ENCODE measurements around the gene FURIN. TPM values are rescaled to one million over a fixed set of nuclear protein-coding genes. Genes with fewer than 3 reads are reported as not detected.

FURIN gene
- total and polyA plus RNA-seq, 2 of the 8 experiments (the other 6 are each of a cell fraction or from before 2014, with no cell fraction given): 15.8 to 32.1 TPM

- Histone ChIP-seq H3K14ac (ENCODE audit: insufficient read length) (no peak overlapping the region), H4K5ac (ENCODE audit: insufficient read length, low read depth, low read length) (no peak overlapping the region), H3K36me3 (ENCODE audit: control insufficient read depth in 2 of 4, insufficient read depth in 4 of 4, low read length in 3 of 4) (no peaks in the 10 kb centered on the region; a peak in 4 of 8 replicates), H3K18ac (ENCODE audit: extremely low read depth, low read length) (no peak overlapping the region), H3K79me2 (ENCODE audit: control insufficient read depth in 1 of 2, insufficient read depth in 2 of 2, low read length in 2 of 2) (no peaks in the 10 kb centered on the region), H2BK12ac (ENCODE audit: low read depth, low read length) (no peak overlapping the region), H3K23me2 (ENCODE audit: low read depth, low read length) (no peaks in the 10 kb centered on the region), H3K56ac (replicated peaks; ENCODE audit: insufficient read length, low read depth, low read length) (no peak overlapping the region), H2BK15ac (ENCODE audit: low read length) (no peak overlapping the region), H2BK5ac (ENCODE audit: low read depth, low read length) (peak overlapping the region; percentile 13; the same call in 1 of the 2 replicates), H4K8ac (ENCODE audit: extremely low read depth, insufficient read depth, low read length) (no peak overlapping the region; the same call in 1 of the 2 replicates), H3K4ac (replicated peaks; ENCODE audit: insufficient read length, low read depth, low read length) (no peak overlapping the region), H3K4me2 (ENCODE audit: insufficient read depth in 1 of 2, low read depth in 2 of 2, low read length in 2 of 2) (no peak overlapping the region), H2BK120ac (replicated peaks; ENCODE audit: low read depth, low read length) (no peak overlapping the region), H3K79me1 (ENCODE audit: low read depth, low read length) (no peaks in the 10 kb centered on the region), H3K23ac (ENCODE audit: insufficient read length) (no peak overlapping the region), H3K27me3 (replicated peaks in 1 of 4; ENCODE audit: control insufficient read depth in 3 of 4, extremely low read depth in 1 of 4, insufficient read depth in 3 of 4, low read length in 3 of 4) (no peaks in the 10 kb centered on the region), H4K91ac (replicated peaks; ENCODE audit: insufficient read length, low read length) (no peak overlapping the region), H3K4me3 (ENCODE audit: extremely low read depth in 1 of 4, insufficient read depth in 2 of 4, low read depth in 3 of 4, low read length in 4 of 4) (no peak overlapping the region), H3K27ac (ENCODE audit: low read depth, low read length) (no peak overlapping the region), H4K20me1 (replicated peaks in 1 of 2; ENCODE audit: control insufficient read depth in 1 of 2, insufficient read depth in 2 of 2, low read length in 2 of 2) (peaks cover 2% of the 10 kb centered on the region in 2 experiments), H2AFZ (ENCODE audit: low read length) (no peak overlapping the region), H2BK20ac (ENCODE audit: low read length) (no peak overlapping the region), H3K9ac (replicated peaks in 1 of 4; ENCODE audit: extremely low read depth in 1 of 4, low read depth in 3 of 4, low read length in 3 of 4) (no peak overlapping the region), H3K4me1 (replicated peaks in 1 of 4; ENCODE audit: control insufficient read depth in 3 of 4, insufficient read depth in 4 of 4, low read length in 3 of 4) (peaks cover 0 to 2% (median 0%) of the 10 kb centered on the region in 4 experiments; a peak in 2 of 7 replicates), H3K9me3 (ENCODE audit: insufficient read depth in 2 of 2, low read depth in 1 of 2, low read length in 1 of 2) (no peaks in the 10 kb centered on the region), H2AK5ac (ENCODE audit: low read depth, low read length) (no peak overlapping the region)
- TF ChIP-seq RAD21 (IDR thresholded peaks at IDR 0.05 in 1 of 2, conservative IDR thresholded peaks at IDR 0.05 in 1 of 2; ENCODE audit: low read depth in 2 of 2, low read length in 2 of 2): no peak
- no peak for TF ChIP-seq RBBP5 (IDR thresholded peaks at IDR 0.05; ENCODE audit: borderline replicate concordance, low read depth, low read length)
- peak; percentile 87 for TF ChIP-seq TEAD4 (IDR thresholded peaks at IDR 0.05; ENCODE audit: low read depth, low read length)
- WGBS, 2 experiments (ENCODE audit: extremely low coverage in 1 of 2, insufficient coverage in 1 of 2, insufficient read length in 1 of 2, insufficient replicate concordance in 2 of 2, low coverage in 1 of 2, low lambda C conversion rate in 2 of 2, missing lambda C conversion rate in 1 of 2): 86% methylated on average over 22 of the region's 25 CpGs; no CpG with 5 or more reads in 1 of the 2 experiments
- ChIA-PET POLR2A (ENCODE audit: partially characterized antibody) (interaction anchor here (0.8 kb wide), 1 partner anchor 13 kb away, joined by 3 read pairs; no protein-coding TSS in a partner anchor), CTCF (ENCODE audit: partially characterized antibody) (interaction anchor here (1.0 to 6.8 kb wide), 3 partner anchors 15 to 20 kb away, joined by 3 to 87 read pairs (median 8); partner anchors contain the start of genes HDDC3 and UNC45A)
- no peak for FAIRE-seq
- no peak for DNase-seq (ENCODE audit: low read depth in 1 of 2, low spot score in 2 of 2)
Observed at GRCh38 chr15:90915808-90916440, 47.5 kb downstream of the FURIN start.

All from H1 (cell line).